WI38 (cell line): Measurements from ENCODE around the gene ZNRF1.
"Not testable (repeated sequence)": the region's sequence is repeated elsewhere in the genome, so short reads cannot be mapped to it uniquely, and the experiment has no call there.

Experiments
- H3K4me3 ChIP-seq: 2 replicates; pipeline ENCODE4 v1.5.1; 2011; ENCODE audit warnings: low read depth, mild to moderate bottlenecking, control low read depth, low read length
- CTCF ChIP-seq: IDR thresholded peaks from 2 replicates; pipeline ENCODE4 v1.5.1; 2012; ENCODE audit warnings: low read depth, mild to moderate bottlenecking, control low read depth, low read length

The ZNRF1 gene

GRCh38 chr16:75003931-75004330, 5.1 kb downstream of the ZNRF1 start:
- TF ChIP-seq CTCF, result no peak
- H3K4me3 ChIP-seq, result no peak overlapping the region

- TF ChIP-seq CTCF, result no peak
- H3K4me3 ChIP-seq, result no peak overlapping the region
These were observed 5.6 kb downstream of the ZNRF1 start for GRCh38 chr16:75004460-75004859.

- TF ChIP-seq CTCF, result no peak
- no peak overlapping the region for H3K4me3 ChIP-seq
These were observed 6.9 kb downstream of the ZNRF1 start for GRCh38 chr16:75005697-75006096.

- H3K4me3 ChIP-seq, result no peak overlapping the region
- no peak for TF ChIP-seq CTCF
These were observed 8.6 kb downstream of the ZNRF1 start for GRCh38 chr16:75007443-75007842.

GRCh38 chr16:75010427-75010826, 11.6 kb downstream of the ZNRF1 start:
- H3K4me3 ChIP-seq, result no peak overlapping the region
- no peak for TF ChIP-seq CTCF

- H3K4me3 ChIP-seq, result 0 out of 2 replicates have a peak overlapping the region, but pooled peaks have one; percentile 8
- no peak for TF ChIP-seq CTCF
These were observed 12.9 kb downstream of the ZNRF1 start for GRCh38 chr16:75011634-75012307.

- no peak for TF ChIP-seq CTCF
These were observed 13.7 kb downstream of the ZNRF1 start for GRCh38 chr16:75012380-75013081.

GRCh38 chr16:75013123-75013522, 14.3 kb downstream of the ZNRF1 start:
- H3K4me3 ChIP-seq, result not testable (repeated sequence)

More at GRCh38 chr16:75012380-75013081, 13.7 kb downstream of the ZNRF1 start:
- no peak overlapping the region for H3K4me3 ChIP-seq
